PC-9 (cell line): ENCODE data around the gene MAP4K5.

Experiments used
- EZH2 ChIP-seq: fragments of 200-600 bp; sonication (generic); IDR thresholded peaks from 2 replicates; pipeline ENCODE4 v1.8.0; 2017; ENCODE audit warnings: antibody characterized with exemption, low read depth
- TF ChIP-seq, protein P1 (sequence below): fragments of 200-600 bp; sonication (generic); conservative IDR thresholded peaks from 2 replicates; pipeline ENCODE4 v1.6.1; 2017; ENCODE audit warnings: mixed run types, antibody characterized with exemption, mild to moderate bottlenecking, moderate library complexity

DNA sequence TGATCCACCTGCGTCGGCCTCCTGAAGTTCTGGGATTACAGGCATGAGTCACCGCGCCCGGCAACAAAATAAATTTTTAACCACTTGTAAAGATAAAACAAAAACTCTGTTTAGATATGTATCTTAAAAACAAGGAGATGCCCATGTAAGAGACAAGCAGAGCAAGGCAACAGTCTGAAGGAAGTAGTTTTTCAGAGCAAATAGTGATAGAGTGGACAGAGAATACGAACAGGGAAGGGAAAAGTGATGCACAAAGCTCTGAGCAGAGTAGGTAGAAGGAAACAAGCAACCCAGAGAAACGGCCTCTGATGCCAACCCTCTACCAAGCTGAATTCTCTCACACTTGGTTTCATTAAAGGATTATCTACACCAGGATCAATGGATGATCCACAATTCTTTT, 110.9 kb downstream of the MAP4K5 start:
- TF ChIP-seq, protein P1, sequence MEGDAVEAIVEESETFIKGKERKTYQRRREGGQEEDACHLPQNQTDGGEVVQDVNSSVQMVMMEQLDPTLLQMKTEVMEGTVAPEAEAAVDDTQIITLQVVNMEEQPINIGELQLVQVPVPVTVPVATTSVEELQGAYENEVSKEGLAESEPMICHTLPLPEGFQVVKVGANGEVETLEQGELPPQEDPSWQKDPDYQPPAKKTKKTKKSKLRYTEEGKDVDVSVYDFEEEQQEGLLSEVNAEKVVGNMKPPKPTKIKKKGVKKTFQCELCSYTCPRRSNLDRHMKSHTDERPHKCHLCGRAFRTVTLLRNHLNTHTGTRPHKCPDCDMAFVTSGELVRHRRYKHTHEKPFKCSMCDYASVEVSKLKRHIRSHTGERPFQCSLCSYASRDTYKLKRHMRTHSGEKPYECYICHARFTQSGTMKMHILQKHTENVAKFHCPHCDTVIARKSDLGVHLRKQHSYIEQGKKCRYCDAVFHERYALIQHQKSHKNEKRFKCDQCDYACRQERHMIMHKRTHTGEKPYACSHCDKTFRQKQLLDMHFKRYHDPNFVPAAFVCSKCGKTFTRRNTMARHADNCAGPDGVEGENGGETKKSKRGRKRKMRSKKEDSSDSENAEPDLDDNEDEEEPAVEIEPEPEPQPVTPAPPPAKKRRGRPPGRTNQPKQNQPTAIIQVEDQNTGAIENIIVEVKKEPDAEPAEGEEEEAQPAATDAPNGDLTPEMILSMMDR = no peak
- TF ChIP-seq EZH2 = no peak
